CD4-positive, alpha-beta T cell (primary cell): Measurements from ENCODE around the gene PCDH9. TPM values are rescaled to one million over a fixed set of nuclear protein-coding genes. Genes with fewer than 3 reads are reported as not detected.

ENCODE experiments used
- ATAC-seq: fragments of 200-7000 bp; cut with Tn5 transposase; one replicate; pipeline ENCODE4 v1.10.0; 2022; ENCODE audit warnings: mild to moderate bottlenecking; ENCODE audit not compliant: poor library complexity
- CTCF ChIA-PET: fragments of 350-600 bp; sonication (Branson Sonifier 250); formaldehyde crosslinking; loops from one replicate; lab custom pipeline; 2021; ENCODE audit warnings: antibody characterized with exemption, inconsistent platforms; lab: Charles Lee
- POLR2A ChIA-PET: fragments of 350-600 bp; sonication (Branson Sonifier 250); formaldehyde crosslinking; loops from one replicate; lab custom pipeline; 2021; ENCODE audit warnings: antibody characterized with exemption, inconsistent platforms; lab: Charles Lee
- DNase-seq, 14 experiments: peaks; one replicate each; pipeline ENCODE4 v3.0.0-alpha.2; 2013 to 2020; ENCODE audit warnings: mixed read lengths in 2 of 14
- H3K27ac ChIP-seq, 2 donors: one replicate each; pipeline versions ENCODE4 v1.5.1 to v1.7.0; 2013; ENCODE audit warnings: low read length in 2 of 2, low read depth in 1 of 2, mild to moderate bottlenecking in 1 of 2
- H3K27me3 ChIP-seq, 2 experiments: 1 replicate in 1 of 2; 2 replicates in 1 of 2; pipeline versions ENCODE4 v1.6.1 to v1.7.0; 2013; ENCODE audit warnings: low read length in 2 of 2, control low read depth in 1 of 2, mild to moderate bottlenecking in 1 of 2, moderate library complexity in 1 of 2; ENCODE audit not compliant: insufficient read depth in 2 of 2, control insufficient read depth in 1 of 2
- H3K36me3 ChIP-seq: one replicate; pipeline ENCODE4 v1.6.1; 2013; ENCODE audit warnings: low read length, control low read depth; ENCODE audit not compliant: insufficient read depth
- H3K4me1 ChIP-seq: one replicate; pipeline ENCODE4 v1.6.1; 2013; ENCODE audit warnings: low read length, control low read depth; ENCODE audit not compliant: insufficient read depth
- H3K4me3 ChIP-seq: one replicate; pipeline ENCODE4 v1.5.1; 2013; ENCODE audit warnings: mild to moderate bottlenecking, low read length, moderate library complexity
- H3K9me3 ChIP-seq, 2 experiments: 1 replicate in 1 of 2; 2 replicates in 1 of 2; pipeline versions ENCODE4 v1.6.1 to v1.7.0; 2013; ENCODE audit warnings: low read length in 2 of 2, mild to moderate bottlenecking in 2 of 2, control low read depth in 1 of 2, moderate library complexity in 1 of 2; ENCODE audit not compliant: control insufficient read depth in 1 of 2, insufficient read depth in 1 of 2
- H3K27ac Mint-ChIP-seq: one replicate; pipeline ENCODE4 v1.8.0; 2020; ENCODE audit warnings: mixed read lengths
- H3K27me3 Mint-ChIP-seq: one replicate; pipeline ENCODE4 v1.8.0; 2021; ENCODE audit warnings: mixed read lengths
- H3K36me3 Mint-ChIP-seq: one replicate; pipeline ENCODE4 v1.8.0; 2021; ENCODE audit warnings: low read depth, mixed read lengths
- H3K4me1 Mint-ChIP-seq: one replicate; pipeline ENCODE4 v1.8.0; 2021; ENCODE audit warnings: low read depth, mixed read lengths
- H3K4me3 Mint-ChIP-seq: one replicate; pipeline ENCODE4 v1.8.0; 2020; ENCODE audit warnings: mild to moderate bottlenecking, mixed read lengths
- H3K9me3 Mint-ChIP-seq: one replicate; pipeline ENCODE4 v1.8.0; 2020; ENCODE audit warnings: mixed read lengths
- CTCF ChIP-seq: fragments of 200-600 bp; IDR thresholded peaks from one replicate; pipeline ENCODE4 v1.8.0; 2022; ENCODE audit warnings: antibody characterized with exemption, mild to moderate bottlenecking
- intact Hi-C, 2 experiments: fragments of 100-400 bp; cut with DNase I in 1 of 2; cut with micrococcal nuclease in 1 of 2; formaldehyde crosslinking; loops; one replicate each; pipeline versions ENCODE4 v1.15.1 to v1.9.0; 2023 to 2025; cut with DNase I, micrococcal nuclease
- total RNA-seq, 174 experiments: library from RNA in 2 of 174; stranded (reverse) in 2 of 174; gene quantifications; one replicate each; pipeline ENCODE4 v1.2.3 and lab custom pipeline; 2021 to 2026

Gene PCDH9
- total RNA-seq, 2 experiments from 2014 or later = 0.08 to 0.19 TPM

- H3K4me1 Mint-ChIP-seq = no peaks in the 10 kb centered on the region
- no peaks in the 10 kb centered on the region for H3K36me3 Mint-ChIP-seq
- Histone ChIP-seq H3K27me3 (no peaks in the 10 kb centered on the region), H3K4me1 (no peaks in the 10 kb centered on the region), H3K27ac (no peak overlapping the region), H3K9me3 (no peaks in the 10 kb centered on the region), H3K4me3 (no peak overlapping the region), H3K36me3 (no peaks in the 10 kb centered on the region)
- DNase-seq (no peak), ATAC-seq (no peak)
- H3K27me3 Mint-ChIP-seq = no peaks in the 10 kb centered on the region
- TF ChIP-seq CTCF = no peak
- ChIA-PET POLR2A (no interaction called here), CTCF (no interaction called here)
- no peaks in the 10 kb centered on the region for H3K9me3 Mint-ChIP-seq
- H3K4me3 Mint-ChIP-seq = no peak overlapping the region
- H3K27ac Mint-ChIP-seq = no peak overlapping the region
- intact Hi-C loops = no loop called here
Measured at GRCh38 chr13:67069117-67069767, 160.9 kb downstream of the PCDH9 start.

GRCh38 chr13:67064920-67065319, 165.2 kb downstream of the PCDH9 start:
- no peak overlapping the region for H3K27ac ChIP-seq
- ATAC-seq (no peak), DNase-seq (no peak)
- no peaks in the 10 kb centered on the region for H3K36me3 Mint-ChIP-seq
- H3K27ac Mint-ChIP-seq = no peak overlapping the region
- ChIA-PET POLR2A (no interaction called here), CTCF (no interaction called here)
- no peak for TF ChIP-seq CTCF
- H3K4me1 Mint-ChIP-seq = no peaks in the 10 kb centered on the region
- H3K9me3 ChIP-seq = no peaks in the 10 kb centered on the region
- no peaks in the 10 kb centered on the region for H3K27me3 Mint-ChIP-seq
- H3K4me3 ChIP-seq = no peak overlapping the region
- no peaks in the 10 kb centered on the region for H3K4me1 ChIP-seq
- no peak overlapping the region for H3K4me3 Mint-ChIP-seq
- no peaks in the 10 kb centered on the region for H3K36me3 ChIP-seq
- H3K9me3 Mint-ChIP-seq = no peaks in the 10 kb centered on the region
- no peaks in the 10 kb centered on the region for H3K27me3 ChIP-seq
- intact Hi-C loops = no loop called here

GRCh38 chr13:67063036-67063435, 167.1 kb downstream of the PCDH9 start:
- ChIA-PET CTCF (no interaction called here), POLR2A (no interaction called here)
- Histone ChIP-seq H3K4me1 (no peaks in the 10 kb centered on the region), H3K27me3 (no peaks in the 10 kb centered on the region), H3K9me3 (no peaks in the 10 kb centered on the region), H3K27ac (no peak overlapping the region), H3K36me3 (no peaks in the 10 kb centered on the region), H3K4me3 (no peak overlapping the region)
- Mint-ChIP-seq H3K9me3 (no peaks in the 10 kb centered on the region), H3K27ac (no peak overlapping the region), H3K27me3 (no peaks in the 10 kb centered on the region), H3K36me3 (no peaks in the 10 kb centered on the region), H3K4me1 (no peaks in the 10 kb centered on the region), H3K4me3 (no peak overlapping the region)
- no peak for TF ChIP-seq CTCF
- ATAC-seq (no peak), DNase-seq (no peak)
- intact Hi-C loops = no loop called here
